Cardiac muscle cell (in vitro differentiated cells and primary cell): ENCODE measurements around the gene AKIRIN1. TPM values are rescaled to one million over a fixed set of nuclear protein-coding genes. Genes with fewer than 3 reads are reported as not detected.
"Not testable (repeated sequence)": the region's sequence is repeated elsewhere in the genome, so short reads cannot be mapped to it uniquely, and the experiment has no call there.

ENCODE experiments used
- DNase-seq, 2 donors: peaks; one replicate each; pipeline versions ENCODE4 v3.0.0 to v3.0.0-alpha.2; 2010 to 2017; ENCODE audit warnings: low read depth in 1 of 2, low spot score in 1 of 2
- H3K27ac ChIP-seq: fragments of 200-600 bp; sonication (generic); 2 replicates; pipeline ENCODE4 v1.5.1; 2016
- H3K27me3 ChIP-seq: fragments of 200-600 bp; sonication (generic); 2 replicates; pipeline ENCODE4 v1.6.0; 2016; ENCODE audit warnings: control low read depth
- H3K36me3 ChIP-seq: fragments of 200-600 bp; sonication (generic); 2 replicates; pipeline ENCODE4 v1.5.1; 2016; ENCODE audit warnings: control low read depth
- H3K4me1 ChIP-seq: fragments of 200-600 bp; sonication (generic); 2 replicates; pipeline ENCODE4 v1.8.1; 2017; ENCODE audit warnings: low read depth, mild to moderate bottlenecking, mixed run types
- H3K4me3 ChIP-seq: fragments of 200-600 bp; sonication (generic); 2 replicates; pipeline ENCODE4 v1.5.1; 2016; ENCODE audit warnings: mild to moderate bottlenecking
- H3K9me3 ChIP-seq: fragments of 200-600 bp; sonication (generic); 2 replicates; pipeline ENCODE4 v1.5.1; 2017; ENCODE audit warnings: low read depth, mild to moderate bottlenecking, control low read depth
- CTCF ChIP-seq: IDR thresholded peaks from 2 replicates; pipeline ENCODE4 v1.5.1; 2012; ENCODE audit warnings: low read depth, mild to moderate bottlenecking, low read length
- polyA plus RNA-seq: library from polyadenylated mRNA; unstranded; fragments of >200 nt; fragmentation: Nextera tagmentation; extraction: Ambion mirVana; gene quantifications from 2 replicates; pipeline ENCODE4 v1.2.1, GENCODE V29; 2016
- total RNA-seq: library from RNA; depleted of rRNA; stranded (reverse); fragments of >200 nt; gene quantifications from 2 replicates; pipeline ENCODE4 v1.2.3, GENCODE V29; 2016

AKIRIN1 gene
- total and polyA plus RNA-seq, 2 experiments from 2014 or later, result 93.6 to 124 TPM

GRCh38 chr1:38953433-38953860 lies 37.6 kb upstream of the AKIRIN1 start:
- no peaks in the 10 kb centered on the region for H3K4me1 ChIP-seq
- H3K36me3 ChIP-seq, result no peaks in the 10 kb centered on the region
- no peak for TF ChIP-seq CTCF
- no peak overlapping the region for H3K4me3 ChIP-seq
- no peak overlapping the region for H3K27ac ChIP-seq
- H3K27me3 ChIP-seq, result no peaks in the 10 kb centered on the region
- no peaks in the 10 kb centered on the region for H3K9me3 ChIP-seq
- DNase-seq, result no peak

- peak in 1 of 2 donors; percentile 55 for DNase-seq
- TF ChIP-seq CTCF, result no peak
- H3K4me3 ChIP-seq, result no peak overlapping the region
- H3K9me3 ChIP-seq, result peaks cover 2% of the 10 kb centered on the region
- H3K4me1 ChIP-seq, result no peaks in the 10 kb centered on the region
- H3K36me3 ChIP-seq, result no peaks in the 10 kb centered on the region
- no peaks in the 10 kb centered on the region for H3K27me3 ChIP-seq
- no peak overlapping the region for H3K27ac ChIP-seq
These were observed 32.1 kb upstream of the AKIRIN1 start for GRCh38 chr1:38958967-38959366.

- Histone ChIP-seq H3K4me1 (no peaks in the 10 kb centered on the region), H3K9me3 (peaks cover 2% of the 10 kb centered on the region), H3K27me3 (no peaks in the 10 kb centered on the region), H3K36me3 (no peaks in the 10 kb centered on the region), H3K27ac (no peak overlapping the region), H3K4me3 (no peak overlapping the region)
- peak in 1 of 2 donors; percentile 59 for DNase-seq
- no peak for TF ChIP-seq CTCF
These were observed 29.0 kb upstream of the AKIRIN1 start for GRCh38 chr1:38962113-38962512.

GRCh38 chr1:38962560-38962959 lies 28.5 kb upstream of the AKIRIN1 start:
- H3K9me3 ChIP-seq, result peaks cover 2% of the 10 kb centered on the region
- H3K36me3 ChIP-seq, result no peaks in the 10 kb centered on the region
- peak in 1 of 2 donors; percentile 32 for DNase-seq
- H3K27ac ChIP-seq, result no peak overlapping the region
- H3K4me3 ChIP-seq, result no peak overlapping the region
- H3K27me3 ChIP-seq, result no peaks in the 10 kb centered on the region
- no peak for TF ChIP-seq CTCF
- no peaks in the 10 kb centered on the region for H3K4me1 ChIP-seq

- Histone ChIP-seq H3K4me1 (no peaks in the 10 kb centered on the region), H3K4me3 (no peak overlapping the region), H3K9me3 (peaks cover under 1% of the 10 kb centered on the region), H3K27ac (no peak overlapping the region), H3K27me3 (no peaks in the 10 kb centered on the region), H3K36me3 (no peaks in the 10 kb centered on the region)
- no peak for DNase-seq
- TF ChIP-seq CTCF, result peak; percentile 8
These were observed 26.9 kb upstream of the AKIRIN1 start for GRCh38 chr1:38964140-38964548.

GRCh38 chr1:38973145-38973544 lies 17.9 kb upstream of the AKIRIN1 start:
- not testable (repeated sequence) for H3K27ac ChIP-seq, H3K36me3 ChIP-seq, H3K27me3 ChIP-seq, H3K4me3 ChIP-seq, DNase-seq, H3K9me3 ChIP-seq, H3K4me1 ChIP-seq
